Dedifferentiated amniotic fluid mesenchymal stem cell (primary cell): ENCODE measurements around the gene CLCN5.

ENCODE experiments used
- DNase-seq: peaks from one replicate; pipeline ENCODE4 v3.0.0-alpha.2; 2016; ENCODE audit errors: extremely low spot score

CLCN5 gene

GRCh38 chrX:50081282-50081889 lies 159.0 kb downstream of the CLCN5 start:
- no peak for DNase-seq

GRCh38 chrX:50082741-50083140 lies 160.3 kb downstream of the CLCN5 start:
- DNase-seq, result no peak

DNA sequence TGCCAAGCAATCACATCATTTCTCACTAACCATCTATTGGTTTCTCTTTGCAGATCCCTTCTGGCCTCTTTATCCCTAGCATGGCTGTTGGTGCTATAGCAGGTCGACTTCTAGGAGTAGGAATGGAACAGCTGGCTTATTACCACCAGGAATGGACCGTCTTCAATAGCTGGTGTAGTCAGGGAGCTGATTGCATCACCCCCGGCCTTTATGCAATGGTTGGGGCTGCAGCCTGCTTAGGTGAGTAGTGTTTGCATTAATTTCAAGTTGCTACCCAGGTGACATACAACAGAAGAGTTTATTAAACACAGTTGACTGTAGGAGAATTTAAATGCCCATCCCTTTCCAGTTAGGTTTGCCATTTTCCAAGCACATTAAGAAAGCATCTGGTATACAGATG lies 166.2 kb downstream of the CLCN5 start:
- no peak for DNase-seq

DNA sequence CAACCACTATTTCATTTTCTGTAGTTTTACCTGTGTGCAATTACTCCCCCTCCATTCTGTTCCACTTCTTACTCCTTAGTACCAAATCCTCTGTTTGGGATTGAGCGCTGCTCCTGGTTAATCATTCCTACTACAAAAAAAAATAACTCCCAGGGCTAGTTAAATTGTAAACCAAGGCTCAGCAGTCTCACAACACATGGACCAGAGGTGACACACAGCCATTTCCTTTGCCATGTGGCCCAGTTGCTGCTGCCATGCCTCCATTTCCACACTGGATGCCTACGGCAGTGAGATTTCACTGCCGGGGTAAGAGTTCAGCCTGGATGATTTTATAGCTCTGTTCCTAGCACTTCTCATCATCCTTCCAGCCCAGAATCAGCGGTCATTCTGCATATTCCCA lies 171.2 kb downstream of the CLCN5 start:
- no peak for DNase-seq

DNA sequence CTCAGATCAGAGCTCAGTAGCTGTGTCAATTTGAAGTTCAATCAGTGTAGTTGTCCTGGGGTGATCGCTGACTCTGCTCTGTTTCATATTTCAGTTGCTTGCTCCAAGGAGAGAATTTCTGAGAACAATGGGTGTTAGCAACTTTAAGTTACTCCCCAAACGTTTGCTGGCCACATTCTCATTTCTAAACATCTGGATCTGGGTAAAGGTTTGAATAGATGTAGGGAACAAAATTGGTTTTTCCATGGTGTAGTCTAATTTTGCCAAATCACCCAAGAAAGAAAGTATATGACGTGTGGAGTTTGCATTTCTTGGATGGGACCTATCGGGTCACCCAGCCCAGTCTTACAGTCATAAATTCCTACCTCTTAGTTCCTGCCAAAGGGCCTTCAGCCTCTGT lies 174.7 kb downstream of the CLCN5 start:
- DNase-seq, result no peak

GRCh38 chrX:50098241-50098640 lies 175.8 kb downstream of the CLCN5 start:
- no peak for DNase-seq

GRCh38 chrX:50098749-50099148 lies 176.4 kb downstream of the CLCN5 start:
- DNase-seq, result no peak

- DNase-seq, result no peak
Measured at GRCh38 chrX:50099331-50099730, 176.9 kb downstream of the CLCN5 start.

- no peak for DNase-seq
Measured at GRCh38 chrX:50100188-50100587, 177.8 kb downstream of the CLCN5 start.

GRCh38 chrX:50103176-50103575 lies 180.8 kb downstream of the CLCN5 start:
- DNase-seq, result no peak

DNA sequence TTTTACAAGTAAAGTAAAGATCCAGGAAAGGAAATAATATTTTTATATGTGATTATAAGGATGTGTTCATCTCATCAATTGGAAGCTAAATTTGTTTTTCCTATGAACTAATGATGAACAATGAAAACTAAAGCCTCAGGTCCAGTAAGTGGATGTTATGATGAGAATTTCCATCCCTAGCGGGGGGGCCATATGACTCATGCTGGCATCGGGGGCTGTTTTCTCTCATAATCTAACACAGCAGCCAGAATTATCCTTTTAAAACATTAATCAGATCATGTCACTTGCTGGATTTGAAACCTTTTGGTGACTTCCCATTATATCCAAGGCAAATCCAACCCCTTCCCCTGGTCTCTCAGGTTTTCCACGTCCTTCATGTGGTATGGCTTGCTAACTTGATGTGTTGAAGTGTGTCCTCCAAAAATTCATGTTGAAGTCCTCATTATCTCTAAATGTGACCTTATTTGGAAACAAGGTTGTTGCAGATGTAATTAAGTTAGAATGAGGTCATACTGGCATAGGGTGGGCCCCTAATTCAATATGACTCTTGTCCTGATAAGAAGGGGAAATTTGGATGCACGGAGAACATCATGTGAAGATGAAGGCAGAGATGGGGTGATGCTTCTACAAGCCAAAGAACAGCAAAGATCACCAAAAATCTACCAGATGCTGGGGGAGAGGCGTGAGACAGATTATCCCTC lies 181.6 kb downstream of the CLCN5 start:
- no peak for DNase-seq

DNA sequence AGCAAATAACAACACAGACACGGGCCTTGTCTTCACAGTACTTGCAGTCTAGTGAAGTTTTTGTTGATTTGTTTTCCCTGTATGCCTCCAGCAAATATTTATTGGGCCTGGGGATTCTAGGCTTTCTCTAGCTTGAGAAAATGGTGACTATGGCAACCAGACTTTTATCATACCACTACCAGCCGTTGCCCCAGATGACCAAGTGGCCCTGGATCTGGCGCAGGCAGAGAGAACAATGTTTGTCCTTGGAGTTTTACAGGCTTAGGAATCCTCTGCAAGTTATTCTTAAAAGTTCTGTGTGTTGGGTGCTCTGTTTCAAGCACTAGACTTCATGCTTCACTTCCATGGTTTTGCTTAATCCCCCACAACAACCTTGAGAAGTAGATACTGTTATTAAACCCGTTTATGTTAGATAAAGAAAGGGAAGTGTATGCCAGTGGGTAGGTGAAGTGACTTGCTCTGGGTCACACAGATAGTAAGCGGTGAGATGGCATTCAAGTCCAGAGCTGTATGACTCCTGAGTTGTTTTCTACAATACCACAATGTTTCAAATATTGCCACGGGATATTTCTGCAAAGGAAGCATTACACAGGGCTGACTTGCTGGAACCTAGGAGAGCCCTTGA lies 183.8 kb downstream of the CLCN5 start:
- no peak for DNase-seq

DNA sequence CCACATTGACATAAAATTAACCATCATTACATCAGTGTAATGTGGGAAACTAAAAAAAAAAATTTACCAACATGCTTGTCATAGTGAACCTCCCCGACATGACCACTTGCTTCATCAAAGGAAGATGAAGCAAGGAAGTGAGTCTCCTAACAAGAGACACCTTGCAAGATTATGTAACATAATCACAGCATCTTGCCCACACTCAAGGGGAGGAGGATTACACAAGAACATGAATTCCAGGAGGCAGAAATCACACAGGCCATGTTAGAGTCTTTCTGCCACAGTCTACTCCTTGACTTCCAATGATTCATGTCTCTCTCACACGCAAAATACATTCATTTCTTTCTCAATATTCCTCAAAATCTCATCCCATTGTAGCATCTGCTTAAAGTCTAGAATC lies 185.1 kb downstream of the CLCN5 start:
- DNase-seq, result no peak

DNA sequence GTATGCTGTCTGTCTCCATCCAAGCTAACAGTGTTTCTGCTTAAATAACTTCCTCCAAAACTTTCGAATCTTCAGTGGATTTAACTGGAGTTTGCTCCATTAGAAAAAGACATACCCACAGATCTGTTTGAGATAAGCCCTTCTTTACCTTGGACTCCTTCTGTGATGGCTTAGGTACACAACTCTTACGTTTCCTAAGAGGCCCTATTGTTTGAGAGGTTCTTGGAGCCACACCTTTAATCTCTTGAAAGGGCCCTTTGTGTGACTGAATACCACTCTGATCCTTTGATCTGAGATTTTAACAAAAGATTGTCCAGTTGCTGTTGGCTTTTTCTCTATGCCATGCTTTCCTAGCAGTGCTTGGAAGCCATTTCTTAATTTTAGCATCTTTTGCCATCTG lies 185.9 kb downstream of the CLCN5 start:
- DNase-seq, result no peak

- no peak for DNase-seq
Measured at GRCh38 chrX:50111742-50112141, 189.3 kb downstream of the CLCN5 start.

GRCh38 chrX:50114113-50114512 lies 191.7 kb downstream of the CLCN5 start:
- DNase-seq, result no peak

DNA sequence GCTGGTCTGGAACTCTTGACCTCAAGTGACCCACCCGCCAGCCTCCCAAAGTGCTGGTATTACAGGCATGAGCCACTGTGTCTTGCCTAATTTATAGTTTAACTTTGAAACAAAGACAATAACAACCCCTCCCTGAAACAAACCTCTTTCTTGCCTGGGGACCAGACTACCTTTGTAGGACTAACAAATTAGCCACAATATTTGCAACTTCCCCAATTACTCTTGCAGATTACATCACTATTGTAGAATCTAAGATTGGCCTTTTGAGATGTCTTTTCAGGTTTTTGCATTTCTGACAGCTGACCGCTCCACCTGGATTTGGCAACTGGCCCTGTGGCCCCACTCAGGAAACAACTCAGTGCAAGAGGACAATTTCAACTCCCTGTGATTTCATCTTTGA lies 193.6 kb downstream of the CLCN5 start:
- no peak for DNase-seq

DNA sequence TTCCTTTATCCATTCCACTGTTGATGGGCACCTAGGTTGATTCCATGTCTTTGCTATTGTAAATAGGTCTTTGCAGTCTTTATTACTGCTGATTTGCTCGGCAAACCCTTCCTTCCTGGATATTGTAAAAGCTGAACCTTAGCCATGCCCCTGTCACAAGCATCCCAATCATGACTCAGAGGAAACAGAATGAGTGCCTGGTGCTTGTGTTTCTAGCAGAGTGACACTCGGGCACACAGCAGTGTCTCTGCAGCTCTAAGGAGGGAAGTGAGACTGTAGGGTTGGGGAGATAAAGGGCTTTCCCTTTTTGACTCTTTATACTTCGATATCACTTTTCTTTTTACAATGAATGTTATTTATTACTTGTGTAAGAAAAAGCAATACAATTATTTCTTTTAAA lies 195.1 kb downstream of the CLCN5 start:
- DNase-seq, result no peak

GRCh38 chrX:50125480-50125879 lies 203.1 kb downstream of the CLCN5 start:
- DNase-seq, result no peak

DNA sequence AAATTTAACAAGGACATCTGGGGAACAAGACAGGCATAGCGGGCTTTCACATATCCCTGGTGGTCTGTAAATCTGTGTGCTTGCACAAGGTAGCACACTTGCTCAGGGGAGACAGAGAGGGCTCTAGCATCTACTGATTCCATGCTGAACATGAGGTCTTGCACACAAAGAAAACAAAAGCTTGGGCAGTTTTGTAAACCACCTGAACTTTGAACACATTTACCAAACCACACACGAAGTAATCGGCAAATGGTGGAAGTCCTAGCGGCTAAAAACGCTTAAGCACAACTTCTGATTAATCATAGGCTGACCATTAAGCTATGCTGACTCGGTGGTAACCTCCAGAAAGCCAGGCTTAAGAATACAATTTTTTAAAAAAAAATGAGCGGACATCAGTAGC lies 225.6 kb downstream of the CLCN5 start:
- DNase-seq, result no peak
